HG03066 (cell line): ENCODE results near the gene LRRC49.
"Not testable (repeated sequence)": the region's sequence is repeated elsewhere in the genome, so short reads cannot be mapped to it uniquely, and the experiment has no call there.

ENCODE experiments used
- ATAC-seq: cut with Tn5 transposase; IDR thresholded peaks from one replicate; pipeline ENCODE4 v1.9.1; 2021; ENCODE audit warnings: low read depth; ENCODE audit not compliant: unreplicated experiment

Gene LRRC49, protein sequence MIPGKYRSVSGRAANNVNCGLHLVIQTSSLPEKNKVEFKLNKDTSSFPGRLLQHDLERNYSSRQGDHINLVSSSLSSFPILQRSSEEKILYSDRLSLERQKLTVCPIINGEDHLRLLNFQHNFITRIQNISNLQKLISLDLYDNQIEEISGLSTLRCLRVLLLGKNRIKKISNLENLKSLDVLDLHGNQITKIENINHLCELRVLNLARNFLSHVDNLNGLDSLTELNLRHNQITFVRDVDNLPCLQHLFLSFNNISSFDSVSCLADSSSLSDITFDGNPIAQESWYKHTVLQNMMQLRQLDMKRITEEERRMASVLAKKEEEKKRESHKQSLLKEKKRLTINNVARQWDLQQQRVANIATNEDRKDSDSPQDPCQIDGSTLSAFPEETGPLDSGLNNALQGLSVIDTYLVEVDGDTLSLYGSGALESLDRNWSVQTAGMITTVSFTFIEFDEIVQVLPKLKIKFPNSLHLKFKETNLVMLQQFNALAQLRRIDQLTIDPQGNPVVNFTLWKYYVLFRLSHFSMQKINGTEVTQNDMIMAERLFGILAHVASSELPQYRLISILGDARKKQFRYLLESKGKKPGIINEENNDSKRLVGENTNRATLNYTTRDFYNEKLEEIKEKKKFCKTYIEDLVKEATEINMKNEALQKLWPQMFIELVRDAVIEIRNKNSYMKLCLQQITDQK

DNA sequence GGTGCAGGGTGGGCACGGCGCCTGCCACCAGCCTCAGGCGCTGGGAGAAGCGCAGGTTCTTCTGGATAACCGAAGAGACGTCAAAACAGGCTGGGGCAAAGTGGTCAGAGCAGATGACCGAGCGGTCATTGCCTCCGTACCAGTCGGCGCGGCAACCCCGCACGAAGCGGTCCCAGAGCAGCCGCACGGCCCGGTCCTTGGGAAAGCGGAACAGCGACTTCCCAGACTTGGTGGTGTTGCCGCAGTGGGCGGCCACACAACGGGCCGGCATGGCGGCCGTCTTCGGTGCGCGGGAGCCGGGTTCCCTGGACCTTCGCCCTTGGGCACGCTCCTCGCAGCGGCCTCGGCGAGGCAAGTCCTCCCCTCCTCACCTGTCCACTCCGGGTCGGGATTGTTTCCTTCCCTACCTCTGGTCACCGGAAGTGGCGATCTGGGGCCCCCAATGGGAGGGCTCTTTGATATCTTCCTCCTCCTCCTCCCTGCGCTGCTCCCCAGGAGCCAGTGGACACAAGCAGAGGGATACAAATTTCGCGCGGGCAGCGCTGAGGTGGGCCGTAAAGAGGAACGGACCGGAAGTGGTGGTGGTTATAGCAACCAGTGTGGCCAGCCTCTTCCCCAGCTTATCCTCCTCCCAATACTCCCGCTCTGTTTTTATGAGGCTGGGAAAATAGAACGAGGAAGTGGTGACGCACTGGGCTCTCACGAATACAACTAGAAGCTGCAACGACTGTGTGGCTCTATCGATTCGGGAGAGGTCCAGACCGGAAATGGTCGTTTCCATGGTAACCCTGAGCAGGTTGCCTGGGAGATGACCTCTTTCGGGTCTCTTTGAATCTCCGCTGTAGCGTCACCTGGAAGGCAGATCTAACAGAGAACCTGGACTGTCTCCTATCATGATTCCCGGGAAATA is at the start of gene LRRC49, which contains the start of gene THAP10:
LRRC49 (plus strand) TSS at position 825 of the 910 bp plus-strand sequence; CDS start at position 894, 69 bp downstream.
THAP10 (minus strand) TSS at position 432 of the 910 bp plus-strand sequence; CDS start at position 271, 161 bp downstream.
- ATAC-seq = peak; percentile 80

DNA sequence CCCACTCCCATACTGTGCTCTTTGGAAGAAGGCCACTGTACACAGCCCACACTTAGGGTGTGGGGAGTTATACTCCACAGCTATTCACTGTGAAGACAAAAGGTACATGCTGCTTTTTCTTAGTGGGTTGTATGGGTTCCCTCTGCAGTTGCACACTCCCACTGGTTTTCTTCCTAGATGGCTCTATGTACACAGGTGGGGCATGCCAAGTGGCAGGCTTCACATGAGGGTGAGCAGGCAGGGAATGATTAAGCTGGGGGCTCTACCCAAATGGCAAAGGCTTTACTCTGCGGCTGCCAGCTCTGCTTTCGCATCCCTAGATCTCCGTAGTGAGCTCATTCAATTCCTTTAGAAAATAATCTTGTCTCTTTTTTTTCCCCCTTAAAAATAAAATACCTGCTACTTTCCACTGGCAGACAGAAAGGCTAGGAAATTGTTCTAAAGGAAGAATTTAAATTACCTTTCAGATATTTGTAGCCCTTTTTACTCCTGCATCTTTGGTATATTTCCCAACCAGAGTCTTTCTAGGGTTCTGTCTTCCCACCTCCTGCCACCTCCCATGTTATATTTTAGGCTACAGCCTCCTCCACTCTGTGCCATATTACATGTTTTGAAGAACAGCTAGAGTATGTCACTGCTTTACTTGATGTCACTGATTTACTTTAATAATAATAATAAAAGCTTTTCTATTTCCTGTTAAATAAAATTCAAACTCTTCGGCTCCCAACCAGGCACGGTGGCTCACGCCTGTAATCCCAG is 46.8 kb upstream of the LRRC49 start:
- ATAC-seq = no peak

DNA sequence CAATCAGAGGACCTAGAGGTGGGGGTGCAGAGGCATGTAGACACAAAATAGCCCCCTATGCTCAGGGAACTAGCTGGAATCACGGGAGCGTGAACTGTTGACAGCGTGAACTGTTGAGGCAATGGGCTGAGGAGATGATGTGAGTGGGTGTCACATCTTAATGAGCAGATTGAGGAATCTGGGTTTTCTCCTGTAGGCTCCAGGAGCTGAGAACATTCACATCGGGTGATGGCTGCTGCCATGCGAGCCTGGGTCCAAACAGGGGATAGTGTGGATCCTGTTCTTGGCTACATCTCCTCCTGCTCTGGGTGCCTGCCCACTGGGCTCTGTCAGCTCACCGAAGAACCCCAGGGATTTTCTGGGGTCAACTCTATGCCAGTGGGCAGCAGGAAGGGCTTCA is 40.7 kb upstream of the LRRC49 start:
- no peak for ATAC-seq

DNA sequence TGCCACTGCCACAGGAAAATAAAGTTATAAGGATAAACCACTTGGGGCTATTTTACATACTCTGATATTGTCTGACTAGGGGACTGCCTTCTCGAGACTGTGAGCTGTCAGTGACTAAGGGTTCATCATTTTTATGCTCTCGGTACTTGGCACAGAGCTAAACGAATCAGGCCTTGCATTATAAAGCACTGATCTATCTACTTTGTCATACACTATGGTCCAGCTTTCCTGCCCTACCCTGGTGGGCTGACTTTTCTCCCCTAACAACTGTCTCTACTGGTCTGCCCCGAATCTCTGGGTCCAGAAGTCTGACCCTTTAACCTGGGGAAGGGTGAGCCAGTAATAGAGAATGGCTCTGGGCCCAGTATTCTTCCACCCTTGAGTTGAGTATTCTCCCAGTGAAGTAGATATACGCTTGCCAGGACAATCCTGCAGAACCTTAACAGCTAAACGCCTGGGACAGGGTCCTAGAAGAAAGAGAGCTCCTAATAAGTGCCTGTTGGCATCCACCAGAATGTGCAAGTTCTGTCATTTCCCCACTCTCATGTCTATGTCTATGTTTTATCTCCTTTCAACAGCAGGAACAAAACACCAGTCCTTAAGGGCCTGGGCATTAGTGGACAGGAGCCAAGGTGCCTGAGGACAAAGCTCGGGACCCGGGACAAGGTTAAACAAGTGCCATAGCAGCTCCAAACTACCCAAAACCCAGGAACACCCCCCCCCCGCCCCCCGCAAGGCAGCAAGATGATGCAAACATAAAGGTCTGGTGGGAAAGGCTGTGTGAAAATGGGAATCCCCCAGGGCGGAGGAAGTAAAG is 39.9 kb upstream of the LRRC49 start:
- no peak for ATAC-seq

DNA sequence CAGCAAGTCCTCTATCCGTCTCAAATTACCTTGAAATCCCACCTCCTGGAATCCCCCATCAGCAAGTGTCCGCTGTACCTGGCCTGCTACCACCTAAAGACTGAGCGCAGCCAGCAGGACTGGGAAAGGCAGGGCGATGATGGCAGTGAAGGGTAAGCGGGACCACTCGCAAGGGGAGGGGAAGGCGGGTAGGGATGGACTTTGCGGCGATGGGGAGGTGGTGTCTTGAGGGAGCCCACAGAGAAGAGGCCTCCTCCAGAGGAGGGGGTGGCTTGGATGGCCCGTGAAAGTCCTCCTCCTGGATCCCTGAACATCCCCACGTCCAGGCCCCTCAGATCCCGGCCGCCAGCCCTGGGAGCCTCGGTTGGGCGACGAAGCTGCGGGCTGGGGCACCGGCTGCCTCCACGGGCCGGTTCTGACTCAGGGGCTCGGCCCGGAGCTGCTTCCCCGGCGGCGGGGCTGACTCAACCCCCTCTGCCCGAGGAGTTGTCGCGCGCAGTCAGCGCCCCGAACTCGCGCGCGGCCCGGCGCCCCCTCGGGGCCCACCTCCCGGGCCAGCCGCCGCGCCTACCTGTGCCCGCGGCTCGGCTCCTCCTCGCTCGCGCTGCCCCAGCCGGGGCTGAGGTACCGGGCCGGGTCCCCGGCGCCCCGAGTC is 39.2 kb upstream of the LRRC49 start:
- no peak for ATAC-seq

DNA sequence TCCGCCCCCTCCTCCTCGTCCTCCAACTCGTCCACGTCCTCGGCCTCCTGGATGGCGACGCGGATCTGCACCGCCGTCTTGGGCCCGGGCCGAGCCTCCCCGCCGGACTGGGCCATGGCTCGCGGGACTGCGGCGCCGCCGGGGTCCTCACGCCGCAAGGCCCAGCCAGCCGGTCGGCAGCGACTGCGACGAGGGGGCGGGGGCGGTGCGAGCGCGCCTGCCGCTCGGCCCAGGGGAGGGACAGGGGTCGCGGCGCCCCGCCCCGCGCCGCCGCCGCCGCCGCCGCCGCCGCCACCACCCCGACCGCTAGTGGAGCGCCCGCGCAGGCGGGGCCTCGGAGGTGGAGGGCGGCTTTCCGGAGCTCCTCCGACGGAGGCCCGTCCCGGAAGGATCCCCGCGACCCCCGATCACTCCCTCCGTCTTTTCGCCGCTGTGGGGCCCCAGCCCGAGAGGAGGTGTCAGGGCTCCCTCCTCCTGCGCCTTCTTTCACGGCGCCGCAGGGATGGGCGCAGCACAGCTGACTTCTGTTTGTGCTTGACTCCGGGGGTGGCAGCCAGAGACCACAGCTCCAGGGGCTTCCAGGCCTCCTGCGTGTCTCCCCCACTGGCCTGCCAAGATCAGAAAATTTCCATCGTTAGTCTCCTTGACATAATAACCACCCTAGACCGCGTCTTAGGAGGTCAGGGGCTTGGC is 38.5 kb upstream of the LRRC49 start, which contains the start of gene LARP6:
LARP6 (minus strand) TSS at position 185 of the 693 bp plus-strand sequence; CDS start at position 116, 69 bp downstream.
- ATAC-seq = no peak

DNA sequence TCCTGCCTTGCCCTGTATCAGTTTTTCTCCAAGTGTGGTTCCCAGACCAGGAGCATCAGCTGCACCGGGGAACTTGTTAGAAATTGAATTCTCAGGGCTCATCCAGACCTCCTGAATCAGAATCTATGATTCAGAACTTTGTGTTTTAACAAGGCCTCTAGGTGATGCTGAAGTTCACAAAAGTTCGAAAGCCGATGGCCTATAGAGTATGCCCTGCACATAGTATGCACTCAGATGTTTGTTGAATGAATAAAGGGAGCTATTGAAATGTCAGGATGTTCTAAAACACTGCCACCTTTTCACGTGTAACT is 38.0 kb upstream of the LRRC49 start:
- ATAC-seq = no peak

DNA sequence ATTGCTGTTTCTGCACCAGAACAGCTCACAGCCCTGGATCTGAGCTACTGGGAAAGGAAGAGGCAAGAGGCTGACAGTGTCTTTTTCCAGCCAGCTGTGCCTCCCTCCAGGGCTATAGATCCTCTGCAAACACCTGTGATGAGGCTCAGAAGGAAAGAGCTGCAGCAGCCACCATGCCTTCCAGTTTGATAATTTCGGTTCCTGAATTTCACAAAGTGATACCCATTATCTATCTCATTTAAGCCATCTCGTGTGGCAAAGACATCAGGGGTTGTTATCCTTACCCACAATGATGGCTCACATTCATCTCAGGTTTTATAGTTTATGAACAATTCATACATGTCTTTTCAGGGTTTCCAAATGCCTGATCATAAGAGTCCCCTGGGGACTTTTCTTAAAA is 36.9 kb upstream of the LRRC49 start:
- ATAC-seq = no peak

DNA sequence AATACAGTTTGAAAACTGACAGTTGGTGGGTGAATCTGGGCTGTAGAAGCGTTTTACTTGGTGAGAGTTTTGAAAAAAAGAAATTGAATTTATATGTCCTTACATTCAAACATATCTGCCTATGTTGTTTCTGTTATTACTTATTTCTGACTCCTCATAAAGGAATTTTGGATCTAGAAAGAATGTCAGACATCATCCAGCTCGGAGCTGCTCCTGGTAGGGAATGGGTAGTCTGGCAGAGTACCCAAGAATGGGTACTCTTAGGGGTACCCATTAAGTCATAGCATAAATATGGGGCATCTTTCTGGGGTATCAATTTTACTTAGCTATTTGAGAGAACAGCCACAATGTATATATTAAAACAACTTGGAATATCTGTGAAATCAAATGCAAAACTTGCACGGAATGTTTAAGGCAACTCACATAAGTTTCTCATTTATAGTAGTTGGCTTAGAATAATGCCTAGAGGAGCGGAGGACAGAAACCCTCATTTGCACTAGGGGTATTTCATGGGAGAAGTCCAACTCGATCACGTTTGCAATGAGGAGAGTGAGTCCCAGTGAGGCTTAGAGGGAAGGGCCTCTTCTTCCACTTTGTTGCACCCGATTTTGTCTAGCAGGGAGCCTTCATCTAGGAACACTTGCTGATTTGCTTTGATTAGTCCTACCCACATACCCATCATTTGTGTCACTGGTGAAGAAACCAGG is 36.3 kb upstream of the LRRC49 start:
- ATAC-seq = no peak

DNA sequence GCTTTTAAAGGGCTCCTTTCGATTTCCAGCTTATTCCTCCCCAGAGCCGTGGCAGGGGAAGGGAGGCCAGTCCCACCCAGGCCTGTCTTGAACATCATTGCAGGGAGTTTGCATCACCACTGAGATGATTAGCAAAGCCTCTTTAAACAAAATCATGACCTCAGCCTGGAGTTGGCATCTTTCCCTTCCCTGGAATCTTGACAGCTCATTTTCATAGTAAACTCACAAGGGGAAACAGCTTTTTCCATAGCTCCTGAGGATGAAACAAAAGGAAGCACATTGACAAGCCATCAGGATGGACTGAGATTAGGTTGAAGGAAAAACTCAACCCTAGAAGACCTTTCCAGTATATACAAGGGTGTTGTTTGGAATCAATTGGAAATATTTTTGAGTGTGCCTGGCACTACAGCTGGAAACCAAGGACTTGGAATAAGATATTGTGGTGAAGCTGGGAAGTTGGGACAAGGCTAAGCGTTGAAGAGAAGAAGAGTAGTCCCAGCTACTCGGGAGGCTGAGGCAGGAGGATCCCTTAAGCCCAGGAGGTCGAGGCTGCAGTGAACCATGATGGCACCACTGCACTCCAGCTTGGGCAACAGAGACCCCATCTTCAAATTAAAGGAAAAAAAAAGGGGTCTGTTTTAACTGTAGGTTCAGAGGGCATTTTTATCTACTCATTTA is 35.6 kb upstream of the LRRC49 start:
- no peak for ATAC-seq

DNA sequence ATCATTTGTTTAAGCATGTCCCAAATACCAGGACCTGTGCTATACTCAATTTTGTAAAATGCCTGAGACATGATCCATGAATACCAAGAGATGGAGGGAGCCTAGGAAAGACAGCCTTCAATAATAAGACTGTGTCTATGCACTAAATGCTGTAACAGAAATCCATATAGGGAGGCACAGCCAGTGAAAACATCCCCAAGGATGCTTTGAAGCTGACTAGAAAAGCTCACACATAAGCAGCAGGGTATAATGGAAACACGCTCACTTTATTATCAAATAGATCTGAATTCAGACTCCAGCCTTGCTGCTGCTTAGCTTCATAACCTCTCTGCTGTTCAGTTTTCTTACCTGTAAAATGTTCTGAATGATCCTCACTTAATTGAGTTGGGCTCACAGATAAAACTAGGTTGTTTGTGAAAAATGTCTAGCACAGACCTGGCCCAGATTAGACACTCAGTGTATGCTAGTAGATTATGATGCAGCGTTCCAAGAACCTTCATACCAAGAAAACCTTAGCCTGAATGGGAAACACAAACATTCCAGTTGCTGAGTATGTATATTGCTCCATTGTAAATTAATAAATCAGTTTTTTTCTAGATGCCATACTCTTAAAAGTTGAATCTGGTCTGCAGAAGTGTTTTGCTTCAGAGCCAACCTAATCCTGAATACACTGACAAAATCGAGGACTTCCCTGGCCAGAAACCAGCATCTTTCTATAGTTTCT is 34.9 kb upstream of the LRRC49 start:
- ATAC-seq = no peak

DNA sequence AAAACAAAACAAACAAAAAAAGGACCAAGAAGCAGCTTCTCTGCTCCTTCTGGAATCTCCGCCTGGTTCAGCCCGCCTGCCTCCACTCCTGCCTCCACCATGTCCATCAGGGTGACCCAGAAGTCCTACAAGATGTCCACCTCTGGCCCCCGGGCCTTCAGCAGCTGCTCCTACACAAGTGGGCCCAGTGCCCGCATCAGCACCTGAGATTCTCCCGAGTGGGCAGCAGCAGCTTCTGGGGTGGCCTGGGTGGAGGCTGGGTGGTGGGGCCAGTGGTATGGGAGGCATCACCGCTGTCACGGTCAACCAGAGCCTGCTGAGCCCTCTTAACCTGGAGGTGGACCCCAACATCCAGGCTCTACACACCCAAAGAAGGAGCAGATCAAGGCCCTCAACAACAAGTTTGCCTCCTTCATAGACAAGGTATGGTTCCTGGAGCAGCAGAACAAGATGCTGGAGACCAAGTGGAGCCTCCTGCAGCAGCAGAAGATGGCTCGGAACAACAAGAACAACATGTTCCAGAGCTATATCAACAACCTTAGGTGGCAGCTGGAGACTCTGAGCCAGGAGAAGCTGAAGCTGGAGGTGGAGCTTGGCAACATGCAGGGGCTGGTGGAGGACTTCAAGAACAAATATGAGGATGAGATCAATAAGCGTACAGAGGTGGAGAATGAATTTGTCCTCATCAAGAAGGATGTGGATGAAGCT is 33.9 kb upstream of the LRRC49 start:
- not testable (repeated sequence) for ATAC-seq

DNA sequence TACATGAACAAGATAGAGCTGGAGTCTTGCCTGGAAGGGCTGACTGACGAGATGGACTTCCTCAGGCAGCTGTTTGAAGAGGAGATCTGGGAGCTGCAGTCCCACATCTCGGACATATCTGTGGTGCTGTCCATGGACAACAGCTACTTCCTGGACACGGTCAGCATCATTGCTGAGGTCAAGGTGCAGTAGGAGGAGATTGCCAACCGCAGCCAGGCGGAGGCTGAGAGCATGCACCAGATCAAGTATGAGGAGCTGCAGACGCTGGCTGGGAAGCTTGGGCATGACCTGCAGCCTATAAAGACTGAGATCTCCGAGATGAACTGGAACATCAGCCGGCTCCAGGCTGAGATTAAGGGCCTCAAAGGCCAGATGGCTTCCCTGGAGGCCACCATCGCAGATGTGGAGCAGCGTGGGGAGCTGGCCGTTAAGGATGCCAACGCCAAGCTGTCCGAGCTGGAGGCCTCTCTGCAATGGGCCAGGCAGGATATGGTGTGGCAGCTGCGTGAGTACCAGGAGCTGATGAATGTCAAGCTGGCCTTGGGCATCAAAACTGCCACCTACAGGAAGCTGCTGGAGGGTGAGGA is 33.2 kb upstream of the LRRC49 start:
- no peak for ATAC-seq

DNA sequence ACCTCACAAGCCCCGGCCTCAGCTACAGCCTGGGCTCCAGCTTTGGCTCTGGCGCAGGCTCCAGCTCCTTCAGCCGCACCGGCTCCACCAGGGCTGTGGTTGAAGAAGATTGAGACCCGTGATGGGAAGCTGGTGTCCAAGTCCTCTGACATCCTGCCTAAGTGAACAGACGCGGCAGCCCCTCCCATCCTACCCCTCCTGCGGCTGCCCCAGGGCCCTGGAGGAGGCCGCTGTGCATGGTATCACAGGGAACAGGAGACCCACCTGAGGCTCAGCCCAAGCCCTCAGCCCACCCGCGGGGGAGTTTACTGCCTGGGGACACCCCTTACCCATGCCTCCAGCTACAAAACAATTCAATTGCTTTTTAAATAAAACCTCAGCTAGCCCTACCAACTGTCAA is 32.6 kb upstream of the LRRC49 start:
- no peak for ATAC-seq

DNA sequence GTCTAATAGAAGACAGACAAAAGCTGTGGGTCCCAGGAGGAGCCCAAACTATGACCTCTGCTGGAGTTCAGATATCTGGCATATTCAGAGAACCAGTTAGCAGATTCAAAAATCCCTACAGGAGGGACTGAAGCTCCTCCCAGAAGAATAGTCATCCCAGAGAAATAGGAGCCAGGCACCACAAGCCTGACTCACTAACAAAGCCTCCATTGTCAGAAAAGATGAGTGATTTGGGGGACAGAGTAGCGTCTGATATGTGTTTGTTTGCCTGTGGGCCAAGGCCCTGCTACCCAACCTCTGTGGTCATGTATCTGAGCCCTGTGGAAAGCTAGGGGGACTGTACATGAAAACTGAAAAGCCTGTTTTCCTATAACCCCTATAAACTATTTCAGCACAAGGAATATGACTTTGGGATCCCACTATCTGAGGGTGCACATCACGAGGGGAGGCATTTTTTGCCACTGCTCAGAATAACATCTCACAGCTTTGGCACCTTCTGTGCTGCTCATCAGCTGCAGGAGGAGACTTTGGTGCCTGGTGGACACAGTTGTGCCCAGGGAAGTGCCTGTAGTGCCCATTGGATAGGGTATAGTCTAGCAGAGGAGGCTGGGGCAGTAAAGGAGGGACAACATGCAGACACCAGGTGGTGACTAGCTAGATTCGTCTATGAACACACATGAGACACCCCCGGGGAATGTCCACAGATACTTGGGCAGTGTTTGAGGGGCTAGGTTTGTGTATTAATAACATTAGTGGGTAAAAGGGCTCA is 29.0 kb upstream of the LRRC49 start:
- ATAC-seq = no peak
